ENCODE results near the gene FAM20C.

DNA sequence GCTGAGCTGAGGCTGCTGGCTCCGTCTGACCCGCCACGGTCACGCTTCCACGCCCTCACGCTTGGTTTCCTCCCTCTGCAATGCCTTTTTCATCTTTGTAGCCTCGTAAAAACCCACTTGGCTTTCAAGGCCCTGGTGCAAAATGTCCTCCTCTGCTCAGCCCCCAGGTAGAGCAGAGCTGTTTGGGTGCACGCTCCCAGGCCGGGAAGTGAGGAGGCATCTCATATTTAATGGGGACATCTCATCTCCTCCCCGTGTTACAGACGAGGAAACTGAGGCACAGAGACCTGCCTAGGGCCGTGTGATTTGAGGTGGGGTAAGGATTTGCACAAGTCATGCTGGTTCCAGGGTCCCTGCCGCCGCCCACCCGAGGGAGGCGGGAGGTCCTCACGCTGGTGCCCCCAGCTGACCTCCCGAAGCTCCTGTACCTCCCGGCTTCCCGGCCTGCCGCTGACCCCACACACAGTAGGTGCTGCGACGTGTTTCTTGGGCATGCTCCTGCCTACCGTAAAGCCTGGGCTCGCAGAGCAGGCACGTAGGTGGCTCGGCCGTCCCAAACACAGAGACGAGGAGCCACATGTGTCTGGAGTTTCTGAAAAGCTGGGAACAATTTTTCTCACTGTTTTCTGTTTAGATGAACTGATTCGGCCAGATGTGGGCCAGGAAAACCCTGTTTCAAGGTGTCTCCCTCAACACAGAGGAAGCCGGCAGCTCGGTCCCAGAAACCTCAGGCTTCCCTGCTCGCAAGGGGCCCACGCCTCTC is 109.1 kb downstream of the FAM20C start:
- TF ChIP-seq EZH2 (IDR thresholded peaks at IDR 0.05; ENCODE audit: insufficient read depth, low read length): no peak
- TF ChIP-seq, protein P1, sequence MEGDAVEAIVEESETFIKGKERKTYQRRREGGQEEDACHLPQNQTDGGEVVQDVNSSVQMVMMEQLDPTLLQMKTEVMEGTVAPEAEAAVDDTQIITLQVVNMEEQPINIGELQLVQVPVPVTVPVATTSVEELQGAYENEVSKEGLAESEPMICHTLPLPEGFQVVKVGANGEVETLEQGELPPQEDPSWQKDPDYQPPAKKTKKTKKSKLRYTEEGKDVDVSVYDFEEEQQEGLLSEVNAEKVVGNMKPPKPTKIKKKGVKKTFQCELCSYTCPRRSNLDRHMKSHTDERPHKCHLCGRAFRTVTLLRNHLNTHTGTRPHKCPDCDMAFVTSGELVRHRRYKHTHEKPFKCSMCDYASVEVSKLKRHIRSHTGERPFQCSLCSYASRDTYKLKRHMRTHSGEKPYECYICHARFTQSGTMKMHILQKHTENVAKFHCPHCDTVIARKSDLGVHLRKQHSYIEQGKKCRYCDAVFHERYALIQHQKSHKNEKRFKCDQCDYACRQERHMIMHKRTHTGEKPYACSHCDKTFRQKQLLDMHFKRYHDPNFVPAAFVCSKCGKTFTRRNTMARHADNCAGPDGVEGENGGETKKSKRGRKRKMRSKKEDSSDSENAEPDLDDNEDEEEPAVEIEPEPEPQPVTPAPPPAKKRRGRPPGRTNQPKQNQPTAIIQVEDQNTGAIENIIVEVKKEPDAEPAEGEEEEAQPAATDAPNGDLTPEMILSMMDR (IDR thresholded peaks at IDR 0.05; ENCODE audit: insufficient read depth, low read depth, low read length): no peak

Data from astrocyte (in vitro differentiated cells and primary cell).